K562 (cell line): Measurements from ENCODE around the gene MADD. TPM values are rescaled to one million over a fixed set of nuclear protein-coding genes. Genes with fewer than 3 reads are reported as not detected.

Experiments used
- DEAF1 ChIP-seq: fragments of 450-650 bp; formaldehyde crosslinking; IDR thresholded peaks from 2 replicates; pipeline ENCODE4 v1.4.0; 2020; ENCODE audit warnings: mild to moderate bottlenecking, moderate library complexity
- EGR1 ChIP-seq: fragments of 450-650 bp; conservative IDR thresholded peaks from 2 replicates; pipeline ENCODE4 v1.6.1; 2017; ENCODE audit warnings: mild to moderate bottlenecking
- ELF1 ChIP-seq: fragments of 200-800 bp; sonication (Bioruptor generic); IDR thresholded peaks from 2 replicates; pipeline ENCODE4 v1.6.1; 2016; ENCODE audit warnings: missing genetic modification characterization, missing compliant biosample characterization
- KLF13 ChIP-seq: fragments of 450-650 bp; IDR thresholded peaks from 2 replicates; pipeline ENCODE4 v1.6.1; 2016; ENCODE audit warnings: missing genetic modification characterization, low read depth, mild to moderate bottlenecking, missing compliant biosample characterization, moderate library complexity, borderline replicate concordance
- MEF2D ChIP-seq: conservative IDR thresholded peaks from 2 replicates; pipeline ENCODE4 v1.6.1; 2016; ENCODE audit warnings: low read depth, missing genetic modification characterization, missing compliant biosample characterization
- NKRF ChIP-seq: fragments of 450-650 bp; IDR thresholded peaks from 2 replicates; pipeline ENCODE4 v1.6.1; 2016; ENCODE audit warnings: borderline replicate concordance
- PKNOX1 ChIP-seq: fragments of 450-650 bp; IDR thresholded peaks from 2 replicates; pipeline ENCODE4 v1.6.1; 2016
- ZNF280A ChIP-seq: fragments of 450-650 bp; IDR thresholded peaks from 2 replicates; pipeline ENCODE4 v1.6.1; 2018; ENCODE audit warnings: mild to moderate bottlenecking, low read depth; ENCODE audit not compliant: partially characterized antibody
- ZNF609 ChIP-seq: sonication (generic); formaldehyde crosslinking; IDR thresholded peaks from 2 replicates; pipeline ENCODE4 v1.8.1; 2023; ENCODE audit warnings: missing genetic modification reagents, mild to moderate bottlenecking, borderline replicate concordance
- polyA plus RNA-seq, 8 experiments: library from polyadenylated mRNA; depleted of rRNA in 4 of 8; stranded (reverse) in 5 of 8; unstranded in 3 of 8; fragments of >200 nt; fragmentation: Nextera tagmentation in 2 of 8; fragmentation: Illumina TruSeq in 1 of 8; extraction: Ambion mirVana in 2 of 8; extraction: Trizol in 1 of 8; gene quantifications; 2 replicates each; pipeline versions ENCODE4 v1.2.1 to v1.2.3, GENCODE V29; 2011 to 2014; ENCODE audit warnings: inconsistent platforms in 1 of 8, missing spikeins in 1 of 8
- total RNA-seq, 7 experiments: library from RNA; depleted of rRNA in 6 of 7; stranded (reverse); fragments of >200 nt in 6 of 7; fragmentation: Illumina TruSeq in 2 of 7; extraction: Trizol in 2 of 7; gene quantifications; 2 replicates each; pipeline versions ENCODE4 v1.2.1 to v1.2.3, GENCODE V29; 2011 to 2021; ENCODE audit warnings: low replicate concordance in 1 of 7
- TF ChIP-seq, protein P1 (sequence below): sonication (generic); formaldehyde crosslinking; IDR thresholded peaks from 2 replicates; pipeline ENCODE4 v1.8.0; 2023; ENCODE audit warnings: missing genetic modification reagents, mild to moderate bottlenecking, borderline replicate concordance

Gene MADD
- total and polyA plus RNA-seq, 9 of the 15 experiments (the other 6 are each of a cell fraction or from before 2014, with no cell fraction given), result 0.68 to 57.6 (median 33.6) TPM

DNA sequence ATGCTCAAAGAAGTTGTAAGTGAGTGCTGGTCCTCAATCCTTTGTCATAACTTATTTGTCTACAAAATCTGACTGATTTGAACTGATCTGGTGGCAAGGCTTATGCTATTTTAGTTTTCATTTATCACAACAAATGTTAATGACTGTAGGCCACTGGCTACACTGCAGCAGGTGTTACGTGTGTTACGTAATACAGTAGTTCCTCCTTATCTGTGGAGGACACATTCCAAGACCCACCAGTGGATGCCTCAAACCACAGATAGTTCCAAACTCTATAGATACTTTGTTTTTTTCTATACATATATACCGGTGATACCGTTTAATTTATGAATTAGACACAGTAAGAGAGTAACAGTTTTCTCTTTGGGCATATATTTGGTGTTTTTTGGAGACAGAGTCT lies 7.0 kb downstream of the MADD start (continued):
- TF ChIP-seq, protein P1, sequence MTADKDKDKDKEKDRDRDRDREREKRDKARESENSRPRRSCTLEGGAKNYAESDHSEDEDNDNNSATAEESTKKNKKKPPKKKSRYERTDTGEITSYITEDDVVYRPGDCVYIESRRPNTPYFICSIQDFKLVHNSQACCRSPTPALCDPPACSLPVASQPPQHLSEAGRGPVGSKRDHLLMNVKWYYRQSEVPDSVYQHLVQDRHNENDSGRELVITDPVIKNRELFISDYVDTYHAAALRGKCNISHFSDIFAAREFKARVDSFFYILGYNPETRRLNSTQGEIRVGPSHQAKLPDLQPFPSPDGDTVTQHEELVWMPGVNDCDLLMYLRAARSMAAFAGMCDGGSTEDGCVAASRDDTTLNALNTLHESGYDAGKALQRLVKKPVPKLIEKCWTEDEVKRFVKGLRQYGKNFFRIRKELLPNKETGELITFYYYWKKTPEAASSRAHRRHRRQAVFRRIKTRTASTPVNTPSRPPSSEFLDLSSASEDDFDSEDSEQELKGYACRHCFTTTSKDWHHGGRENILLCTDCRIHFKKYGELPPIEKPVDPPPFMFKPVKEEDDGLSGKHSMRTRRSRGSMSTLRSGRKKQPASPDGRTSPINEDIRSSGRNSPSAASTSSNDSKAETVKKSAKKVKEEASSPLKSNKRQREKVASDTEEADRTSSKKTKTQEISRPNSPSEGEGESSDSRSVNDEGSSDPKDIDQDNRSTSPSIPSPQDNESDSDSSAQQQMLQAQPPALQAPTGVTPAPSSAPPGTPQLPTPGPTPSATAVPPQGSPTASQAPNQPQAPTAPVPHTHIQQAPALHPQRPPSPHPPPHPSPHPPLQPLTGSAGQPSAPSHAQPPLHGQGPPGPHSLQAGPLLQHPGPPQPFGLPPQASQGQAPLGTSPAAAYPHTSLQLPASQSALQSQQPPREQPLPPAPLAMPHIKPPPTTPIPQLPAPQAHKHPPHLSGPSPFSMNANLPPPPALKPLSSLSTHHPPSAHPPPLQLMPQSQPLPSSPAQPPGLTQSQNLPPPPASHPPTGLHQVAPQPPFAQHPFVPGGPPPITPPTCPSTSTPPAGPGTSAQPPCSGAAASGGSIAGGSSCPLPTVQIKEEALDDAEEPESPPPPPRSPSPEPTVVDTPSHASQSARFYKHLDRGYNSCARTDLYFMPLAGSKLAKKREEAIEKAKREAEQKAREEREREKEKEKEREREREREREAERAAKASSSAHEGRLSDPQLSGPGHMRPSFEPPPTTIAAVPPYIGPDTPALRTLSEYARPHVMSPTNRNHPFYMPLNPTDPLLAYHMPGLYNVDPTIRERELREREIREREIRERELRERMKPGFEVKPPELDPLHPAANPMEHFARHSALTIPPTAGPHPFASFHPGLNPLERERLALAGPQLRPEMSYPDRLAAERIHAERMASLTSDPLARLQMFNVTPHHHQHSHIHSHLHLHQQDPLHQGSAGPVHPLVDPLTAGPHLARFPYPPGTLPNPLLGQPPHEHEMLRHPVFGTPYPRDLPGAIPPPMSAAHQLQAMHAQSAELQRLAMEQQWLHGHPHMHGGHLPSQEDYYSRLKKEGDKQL (CRISPR knock-in tag), result no peak
- TF ChIP-seq ZNF609 (CRISPR knock-in tag) (no peak), ELF1 (tag) (no peak), KLF13 (tag) (no peak), PKNOX1 (no peak), MEF2D (tag) (no peak), DEAF1 (CRISPR knock-in tag) (no peak), ZNF280A (no peak), NKRF (no peak), EGR1 (no peak)
